H9 (cell line): ENCODE measurements around the gene PRR5L. TPM values are rescaled to one million over a fixed set of nuclear protein-coding genes. Genes with fewer than 3 reads are reported as not detected.

Experiments used
- DNase-seq: peaks from one replicate; pipeline ENCODE4 v3.0.0-alpha.2; 2017
- H2AFZ ChIP-seq: one replicate; pipeline ENCODE4 v1.6.1; 2013; ENCODE audit warnings: mild to moderate bottlenecking, low read length, control low read depth, moderate library complexity
- H2AK5ac ChIP-seq: 2 replicates; pipeline ENCODE4 v1.6.1; 2013; ENCODE audit warnings: low read length, control low read depth, mixed read lengths; ENCODE audit not compliant: insufficient read length
- H2BK120ac ChIP-seq: one replicate; pipeline ENCODE4 v1.6.1; 2013; ENCODE audit warnings: low read depth, mild to moderate bottlenecking, low read length, control low read depth, inconsistent platforms; ENCODE audit not compliant: poor library complexity, severe bottlenecking
- H2BK12ac ChIP-seq: 2 replicates; pipeline ENCODE4 v1.6.1; 2013; ENCODE audit warnings: low read length, control low read depth, mixed read lengths, low read depth; ENCODE audit not compliant: insufficient read length
- H2BK15ac ChIP-seq: 2 replicates; pipeline ENCODE4 v1.6.1; 2013; ENCODE audit warnings: low read depth, low read length, control low read depth
- H2BK20ac ChIP-seq: one replicate; pipeline ENCODE4 v1.6.1; 2013; ENCODE audit warnings: low read depth, mild to moderate bottlenecking, low read length, control low read depth, inconsistent platforms; ENCODE audit not compliant: poor library complexity, severe bottlenecking
- H2BK5ac ChIP-seq: 2 replicates; pipeline ENCODE4 v1.6.1; 2013; ENCODE audit warnings: low read length, control low read depth, mixed read lengths; ENCODE audit not compliant: insufficient read length
- H3K14ac ChIP-seq: 2 replicates; pipeline ENCODE4 v1.6.1; 2013; ENCODE audit warnings: low read length, control low read depth; ENCODE audit not compliant: insufficient read depth
- H3K18ac ChIP-seq: 2 replicates; pipeline ENCODE4 v1.6.1; 2013; ENCODE audit warnings: low read depth, mild to moderate bottlenecking, mixed read lengths, low read length, control low read depth; ENCODE audit not compliant: insufficient read length
- H3K23ac ChIP-seq: 2 replicates; pipeline ENCODE4 v1.6.1; 2013; ENCODE audit warnings: low read length, control low read depth, mixed read lengths, low read depth; ENCODE audit not compliant: insufficient read length
- H3K23me2 ChIP-seq: 2 replicates; pipeline ENCODE4 v1.6.1; 2013; ENCODE audit warnings: low read depth, mild to moderate bottlenecking, mixed read lengths, low read length, control low read depth; ENCODE audit not compliant: insufficient read length, poor library complexity, severe bottlenecking
- H3K27ac ChIP-seq: 2 replicates; pipeline ENCODE4 v1.5.1; 2013; ENCODE audit warnings: low read length, control low read depth, mixed read lengths, low read depth; ENCODE audit not compliant: insufficient read length
- H3K27me3 ChIP-seq: 2 replicates; pipeline ENCODE4 v1.6.1; 2013; ENCODE audit warnings: low read length, control low read depth, inconsistent platforms; ENCODE audit not compliant: insufficient read depth
- H3K4ac ChIP-seq: 2 replicates; pipeline ENCODE4 v1.6.1; 2013; ENCODE audit warnings: low read depth, mild to moderate bottlenecking, control low read depth, inconsistent platforms, low read length, moderate library complexity
- H3K4me1 ChIP-seq: 2 replicates; pipeline ENCODE4 v1.6.1; 2013; ENCODE audit warnings: low read length, control low read depth, inconsistent platforms; ENCODE audit not compliant: insufficient read depth
- H3K4me2 ChIP-seq: 2 replicates; pipeline ENCODE4 v1.6.1; 2013; ENCODE audit warnings: low read length, control low read depth, mixed read lengths; ENCODE audit not compliant: insufficient read length, insufficient read depth
- H3K56ac ChIP-seq: 2 replicates; pipeline ENCODE4 v1.6.1; 2013; ENCODE audit warnings: low read depth, mild to moderate bottlenecking, mixed read lengths, low read length, control low read depth; ENCODE audit not compliant: insufficient read length
- H3K79me1 ChIP-seq: 2 replicates; pipeline ENCODE4 v1.6.1; 2013; ENCODE audit warnings: low read depth, mild to moderate bottlenecking, moderate library complexity, low read length, control low read depth, inconsistent platforms; ENCODE audit not compliant: insufficient read depth, poor library complexity, severe bottlenecking
- H3K79me2 ChIP-seq: 2 replicates; pipeline ENCODE4 v1.6.1; 2013; ENCODE audit warnings: low read length, control low read depth, inconsistent platforms; ENCODE audit not compliant: insufficient read depth
- H3K9ac ChIP-seq: 2 replicates; pipeline ENCODE4 v1.6.1; 2013; ENCODE audit warnings: low read length, control low read depth, mixed read lengths; ENCODE audit not compliant: insufficient read length; ENCODE audit errors: extremely low read depth
- H3K9me3 ChIP-seq: one replicate; pipeline ENCODE4 v1.6.1; 2013; ENCODE audit warnings: low read depth, low read length, inconsistent platforms; ENCODE audit not compliant: control insufficient read depth
- H3T11ph ChIP-seq: one replicate; pipeline ENCODE4 v1.6.1; 2013; ENCODE audit warnings: mild to moderate bottlenecking, low read length, control low read depth, inconsistent platforms
- H4K20me1 ChIP-seq: one replicate; pipeline ENCODE4 v1.6.1; 2013; ENCODE audit not compliant: control insufficient read depth, insufficient read length, insufficient read depth
- H4K5ac ChIP-seq: 2 replicates; pipeline ENCODE4 v1.6.1; 2013; ENCODE audit warnings: low read depth, mild to moderate bottlenecking, mixed read lengths, low read length, control low read depth; ENCODE audit not compliant: insufficient read length
- H4K8ac ChIP-seq: replicated peaks from 2 replicates; pipeline ENCODE4 v1.6.1; 2013; ENCODE audit warnings: low read length, control low read depth, mixed read lengths, low read depth; ENCODE audit not compliant: insufficient read length
- H4K91ac ChIP-seq: 2 replicates; pipeline ENCODE4 v1.6.1; 2013; ENCODE audit warnings: low read depth, mild to moderate bottlenecking, moderate library complexity, mixed read lengths, low read length, control low read depth; ENCODE audit not compliant: insufficient read length
- H3K27ac Mint-ChIP-seq, 3 experiments: 2 replicates in 2 of 3; 3 replicates in 1 of 3; pipeline ENCODE4 v1.8.0; 2020 to 2021; ENCODE audit warnings: mixed read lengths in 3 of 3, mild to moderate bottlenecking in 1 of 3, moderate library complexity in 1 of 3
- H3K27me3 Mint-ChIP-seq: 2 replicates; pipeline ENCODE4 v1.8.0; 2021; ENCODE audit warnings: low read depth, mild to moderate bottlenecking, moderate library complexity, mixed read lengths
- H3K36me3 Mint-ChIP-seq, 3 experiments: 2 replicates in 2 of 3; 3 replicates in 1 of 3; pipeline ENCODE4 v1.8.0; 2020 to 2021; ENCODE audit warnings: low read depth in 3 of 3, mixed read lengths in 3 of 3; ENCODE audit not compliant: insufficient read depth in 1 of 3
- H3K4me1 Mint-ChIP-seq, 2 experiments: 2 replicates each; pipeline ENCODE4 v1.8.0; 2020; ENCODE audit warnings: mixed read lengths in 2 of 2
- H3K4me3 Mint-ChIP-seq, 2 experiments: 2 replicates in 1 of 2; 3 replicates in 1 of 2; pipeline ENCODE4 v1.8.0; 2020 to 2021; ENCODE audit warnings: mild to moderate bottlenecking in 2 of 2, mixed read lengths in 2 of 2, moderate library complexity in 1 of 2
- H3K9me3 Mint-ChIP-seq, 2 experiments: 2 replicates in 1 of 2; 3 replicates in 1 of 2; pipeline ENCODE4 v1.8.0; 2020; ENCODE audit warnings: mild to moderate bottlenecking in 2 of 2, mixed read lengths in 2 of 2, moderate library complexity in 1 of 2
- CTCF ChIP-seq: fragments of 200-600 bp; sonication (generic); conservative IDR thresholded peaks from 3 replicates; pipeline ENCODE4 v1.8.0; 2021; ENCODE audit warnings: antibody characterized with exemption, mild to moderate bottlenecking
- WGBS: extraction: QIAGEN DNeasy Blood & Tissue Kit; methylation state at CpG from one replicate; pipeline ENCODE4 v1.1.7; 2013; ENCODE audit warnings: missing lambda C conversion rate, low lambda C conversion rate, mixed read lengths; ENCODE audit not compliant: insufficient read length; ENCODE audit errors: extremely low coverage; 5-methylcytosine and 5-hydroxymethylcytosine counted together
- total RNA-seq: library from RNA; stranded (reverse); gene quantifications from 2 replicates; pipeline ENCODE4 v1.2.1, GENCODE V29; 2021

Gene PRR5L
- total RNA-seq, 1 experiment from 2014 or later: 5.6 TPM

- Histone ChIP-seq H3T11ph (no peak overlapping the region), H3K27me3 (no peaks in the 10 kb centered on the region), H2BK15ac (no peak overlapping the region), H3K79me1 (no peaks in the 10 kb centered on the region), H2BK12ac (no peak overlapping the region), H3K56ac (no peak overlapping the region), H3K9me3 (no peaks in the 10 kb centered on the region), H2BK120ac (no peak overlapping the region), H4K8ac (no peak overlapping the region), H3K23ac (no peak overlapping the region), H3K9ac (peak overlapping the region; percentile 87), H3K18ac (no peak overlapping the region), H3K27ac (no peak overlapping the region), H2BK20ac (no peak overlapping the region), H3K23me2 (peaks cover 7% of the 10 kb centered on the region), H4K5ac (no peak overlapping the region), H2AK5ac (no peak overlapping the region), H4K20me1 (no peaks in the 10 kb centered on the region), H3K4ac (no peak overlapping the region), H4K91ac (no peak overlapping the region), H3K14ac (no peak overlapping the region), H3K4me2 (peak overlapping the region; percentile 70), H2BK5ac (no peak overlapping the region), H2AFZ (no peak overlapping the region), H3K4me1 (peaks cover 2% of the 10 kb centered on the region; the same call in 1 of the 2 replicates), H3K79me2 (no peaks in the 10 kb centered on the region)
- DNase-seq: no peak
- H3K4me1 Mint-ChIP-seq: peaks cover 15 to 17% of the 10 kb centered on the region in 2 experiments
- no peak for TF ChIP-seq CTCF
- H3K27me3 Mint-ChIP-seq: peaks cover 21% of the 10 kb centered on the region
- peak overlapping the region in 1 of 3 experiments; percentile 84; a peak in 1 of 7 replicates for H3K27ac Mint-ChIP-seq
- H3K36me3 Mint-ChIP-seq: peaks cover 0 to 2% (median 0%) of the 10 kb centered on the region in 3 experiments; a peak in 2 of 7 replicates
- no peaks in the 10 kb centered on the region; a peak in 2 of 5 replicates for H3K9me3 Mint-ChIP-seq
- H3K4me3 Mint-ChIP-seq: peak overlapping the region; percentile 93 to 98
- WGBS: no CpG with 5 or more reads among the region's 15 CpGs
These were observed 213.1 kb downstream of the PRR5L start for GRCh38 chr11:36509201-36509639.
